B cell (primary cell): ENCODE results near the gene NT5DC3.

ENCODE experiments used
- EZH2 ChIP-seq: IDR thresholded peaks from 2 replicates; pipeline ENCODE4 v1.6.1; 2012; ENCODE audit warnings: borderline replicate concordance, low read depth, mild to moderate bottlenecking, moderate library complexity, low read length; ENCODE audit not compliant: insufficient read depth, poor library complexity, severe bottlenecking
- TF ChIP-seq, protein P1 (sequence below): fragments of 200-600 bp; IDR thresholded peaks from one replicate; pipeline ENCODE4 v1.8.0; 2022; ENCODE audit warnings: antibody characterized with exemption, mild to moderate bottlenecking

DNA sequence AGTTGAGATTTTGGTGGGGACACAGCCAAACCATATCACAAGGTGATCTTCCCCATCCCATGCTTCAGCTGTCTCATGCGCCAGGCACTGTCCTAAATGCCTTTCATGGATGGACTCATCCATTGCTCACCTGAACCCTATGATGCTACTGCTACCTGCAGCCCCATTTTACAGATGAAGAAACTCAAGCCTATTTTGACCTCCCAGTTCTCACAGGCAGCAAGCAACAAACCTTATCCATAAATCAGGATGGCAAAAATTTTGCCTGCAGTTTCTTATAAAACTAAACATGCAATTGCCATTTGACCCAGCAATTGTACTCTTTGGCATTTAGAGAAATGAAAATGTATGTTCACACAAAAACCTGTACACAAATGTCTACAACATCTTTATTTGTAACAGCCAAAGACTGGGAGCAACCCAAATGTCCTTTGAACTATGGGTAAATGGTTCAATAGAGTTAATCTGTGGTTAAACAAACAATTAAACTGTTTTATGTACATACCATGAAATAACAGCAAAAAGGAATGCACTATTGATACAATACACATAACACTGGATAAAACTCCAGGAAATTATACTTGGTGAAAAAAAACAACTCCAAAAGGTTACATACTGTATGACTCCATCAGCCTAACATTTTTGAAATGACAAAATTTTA is 2.6 kb downstream of the NT5DC3 start:
- TF ChIP-seq, protein P1, sequence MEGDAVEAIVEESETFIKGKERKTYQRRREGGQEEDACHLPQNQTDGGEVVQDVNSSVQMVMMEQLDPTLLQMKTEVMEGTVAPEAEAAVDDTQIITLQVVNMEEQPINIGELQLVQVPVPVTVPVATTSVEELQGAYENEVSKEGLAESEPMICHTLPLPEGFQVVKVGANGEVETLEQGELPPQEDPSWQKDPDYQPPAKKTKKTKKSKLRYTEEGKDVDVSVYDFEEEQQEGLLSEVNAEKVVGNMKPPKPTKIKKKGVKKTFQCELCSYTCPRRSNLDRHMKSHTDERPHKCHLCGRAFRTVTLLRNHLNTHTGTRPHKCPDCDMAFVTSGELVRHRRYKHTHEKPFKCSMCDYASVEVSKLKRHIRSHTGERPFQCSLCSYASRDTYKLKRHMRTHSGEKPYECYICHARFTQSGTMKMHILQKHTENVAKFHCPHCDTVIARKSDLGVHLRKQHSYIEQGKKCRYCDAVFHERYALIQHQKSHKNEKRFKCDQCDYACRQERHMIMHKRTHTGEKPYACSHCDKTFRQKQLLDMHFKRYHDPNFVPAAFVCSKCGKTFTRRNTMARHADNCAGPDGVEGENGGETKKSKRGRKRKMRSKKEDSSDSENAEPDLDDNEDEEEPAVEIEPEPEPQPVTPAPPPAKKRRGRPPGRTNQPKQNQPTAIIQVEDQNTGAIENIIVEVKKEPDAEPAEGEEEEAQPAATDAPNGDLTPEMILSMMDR: no peak
- TF ChIP-seq EZH2: no peak
